Right atrium auricular region (tissue), 2 donors: ENCODE data around the gene APBA3. TPM values are rescaled to one million over a fixed set of nuclear protein-coding genes. Genes with fewer than 3 reads are reported as not detected.

Experiments used
- DNase-seq: peaks from one replicate; pipeline ENCODE4 v3.0.0-alpha.2; 2019; ENCODE audit warnings: low spot score
- H3K27ac ChIP-seq, 2 donors: fragments of 200-600 bp; sonication (generic); 1 replicate in 1 of 2; 2 replicates in 1 of 2; pipeline ENCODE4 v1.5.1; 2016 to 2019
- H3K27me3 ChIP-seq, 2 donors: fragments of 200-600 bp; sonication (generic); one replicate each; pipeline versions ENCODE4 v1.5.1 to v1.6.0; 2017 to 2019
- H3K36me3 ChIP-seq: fragments of 200-600 bp; sonication (generic); one replicate; pipeline ENCODE4 v1.5.1; 2016
- H3K4me1 ChIP-seq, 2 donors: fragments of 200-600 bp; sonication (generic); one replicate each; pipeline versions ENCODE4 v1.5.1 to v1.6.0; 2017 to 2019
- H3K4me3 ChIP-seq, 2 donors: fragments of 200-600 bp; sonication (generic); 1 replicate in 1 of 2; 2 replicates in 1 of 2; pipeline ENCODE4 v1.5.1; 2017 to 2019; ENCODE audit warnings: mild to moderate bottlenecking in 1 of 2, moderate library complexity in 1 of 2
- H3K9me3 ChIP-seq, 2 donors: fragments of 200-600 bp; sonication (generic); one replicate each; pipeline ENCODE4 v1.5.1; 2019
- CTCF ChIP-seq, 2 donors: fragments of 200-600 bp; sonication (generic); IDR thresholded peaks; one replicate each; pipeline ENCODE4 v1.5.1; 2019; ENCODE audit warnings: antibody characterized with exemption in 2 of 2
- total RNA-seq, 2 donors: library from RNA; depleted of rRNA; stranded (reverse); fragments of >200 nt; gene quantifications; one replicate each; pipeline ENCODE4 v1.1.0, GENCODE V29; 2016

APBA3 gene
- total RNA-seq, 2 donors from 2014 or later: 14.7 to 24.8 TPM

DNA sequence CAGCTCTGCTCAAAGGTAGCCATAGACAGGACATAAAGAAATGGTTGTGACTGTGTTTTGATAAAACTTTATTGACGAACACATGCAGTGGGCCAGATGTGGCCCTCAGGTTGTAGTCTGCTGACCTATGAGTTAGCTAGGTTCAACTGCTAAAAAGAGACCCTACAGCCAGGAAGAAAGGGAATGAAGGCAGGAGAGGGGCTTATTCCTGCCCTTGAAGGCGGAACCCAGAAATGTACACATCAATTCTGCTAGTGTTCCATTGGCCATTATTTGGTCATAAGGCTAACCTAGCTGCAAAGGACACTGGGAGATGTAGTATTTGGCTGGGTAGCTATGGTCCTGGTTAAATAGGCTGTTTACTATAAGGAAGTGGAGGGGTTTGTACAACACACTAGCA lies 18.0 kb downstream of the APBA3 start:
- Histone ChIP-seq H3K27ac (no peak overlapping the region), H3K27me3 (no peaks in the 10 kb centered on the region), H3K4me1 (no peaks in the 10 kb centered on the region), H3K36me3 (no peaks in the 10 kb centered on the region), H3K4me3 (no peak overlapping the region), H3K9me3 (no peaks in the 10 kb centered on the region)
- DNase-seq: no peak
- TF ChIP-seq CTCF (IDR thresholded peaks at IDR 0.05): no peak

DNA sequence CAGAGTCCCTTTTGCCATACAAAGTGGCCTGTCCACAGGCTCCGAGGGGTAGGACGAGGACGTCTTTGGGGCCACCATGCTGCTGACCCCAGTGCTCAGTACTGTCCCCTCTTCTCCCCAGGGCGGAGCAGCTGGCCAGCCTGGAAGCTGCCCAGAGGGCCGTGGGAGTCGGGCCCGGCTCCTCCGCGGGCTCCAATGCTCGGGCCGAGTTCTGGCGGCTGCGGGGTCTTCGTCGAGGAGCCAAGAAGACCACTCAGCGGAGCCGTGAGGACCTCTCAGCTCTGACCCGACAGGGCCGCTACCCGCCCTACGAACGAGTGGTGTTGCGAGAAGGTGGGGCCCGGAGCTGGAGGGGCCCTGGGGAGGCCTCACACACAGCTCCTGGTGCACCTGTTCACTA lies 21.1 kb downstream of the APBA3 start:
- H3K36me3 ChIP-seq: no peaks in the 10 kb centered on the region
- no peaks in the 10 kb centered on the region for H3K9me3 ChIP-seq
- DNase-seq: no peak
- H3K27ac ChIP-seq: no peak overlapping the region
- TF ChIP-seq CTCF (IDR thresholded peaks at IDR 0.05): no peak
- no peaks in the 10 kb centered on the region for H3K27me3 ChIP-seq
- H3K4me1 ChIP-seq: no peaks in the 10 kb centered on the region
- H3K4me3 ChIP-seq: no peak overlapping the region

- H3K27me3 ChIP-seq: no peaks in the 10 kb centered on the region
Measured at GRCh38 chr19:3738477-3739220, 22.8 kb downstream of the APBA3 start.

DNA sequence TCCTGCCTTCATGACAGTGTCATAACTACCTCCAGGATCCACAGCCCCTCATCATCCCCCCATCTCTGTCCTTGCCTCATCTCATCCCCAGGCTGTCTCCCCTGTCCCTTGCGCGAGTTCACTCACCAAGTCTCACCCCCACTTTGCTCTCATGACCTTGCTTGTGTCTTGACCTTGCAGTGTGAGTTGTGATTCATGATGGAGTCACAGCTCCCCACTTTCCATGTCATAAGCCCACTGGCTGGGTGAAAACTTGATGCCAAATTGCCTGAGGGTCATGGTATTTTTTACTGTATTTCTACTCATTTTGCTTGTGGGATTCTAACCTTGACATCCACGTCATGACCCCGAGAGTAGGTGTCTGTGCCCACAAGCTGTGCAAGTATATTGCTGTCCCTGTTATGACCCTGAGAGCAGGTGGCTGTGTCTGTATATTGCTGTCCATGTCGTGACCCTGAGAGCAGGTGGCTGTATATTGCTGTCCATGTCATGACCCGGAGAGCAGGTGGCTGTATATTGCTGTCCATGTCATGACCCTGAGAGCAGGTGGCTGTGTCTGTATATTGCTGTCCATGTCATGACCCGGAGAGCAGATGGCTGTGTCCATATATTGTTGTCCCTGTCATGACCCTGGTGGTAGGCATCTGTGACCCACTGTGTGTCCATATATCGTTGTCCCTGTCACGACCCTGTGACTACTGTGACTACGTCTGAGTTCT lies 23.8 kb downstream of the APBA3 start:
- Histone ChIP-seq H3K27ac (no peak overlapping the region), H3K4me3 (no peak overlapping the region), H3K4me1 (no peaks in the 10 kb centered on the region), H3K36me3 (no peaks in the 10 kb centered on the region), H3K27me3 (no peaks in the 10 kb centered on the region), H3K9me3 (no peaks in the 10 kb centered on the region)
- DNase-seq: no peak
- TF ChIP-seq CTCF (IDR thresholded peaks at IDR 0.05): no peak

More at GRCh38 chr19:3738477-3739220, 22.8 kb downstream of the APBA3 start:
- H3K4me3 ChIP-seq: no peak overlapping the region
- H3K4me1 ChIP-seq: no peaks in the 10 kb centered on the region
- H3K36me3 ChIP-seq: no peaks in the 10 kb centered on the region
- no peak for TF ChIP-seq CTCF (IDR thresholded peaks at IDR 0.05)
- DNase-seq: no peak
- H3K9me3 ChIP-seq: no peaks in the 10 kb centered on the region
- no peak overlapping the region for H3K27ac ChIP-seq

- Histone ChIP-seq H3K4me1 (no peaks in the 10 kb centered on the region), H3K9me3 (no peaks in the 10 kb centered on the region), H3K36me3 (no peaks in the 10 kb centered on the region), H3K27me3 (no peaks in the 10 kb centered on the region), H3K27ac (no peak overlapping the region), H3K4me3 (no peak overlapping the region)
- DNase-seq: no peak
- TF ChIP-seq CTCF (IDR thresholded peaks at IDR 0.05): no peak
Measured at GRCh38 chr19:3736106-3736724, 25.3 kb downstream of the APBA3 start.
